A549 (cell line): ENCODE measurements around the gene TRIM2.

Experiments used
- POLR2A ChIP-seq: IDR thresholded peaks from 2 replicates; pipeline ENCODE4 v1.6.1; 2012; ENCODE audit warnings: mild to moderate bottlenecking, low read length
- TF ChIP-seq, protein P1 (sequence below): fragments of 200-600 bp; sonication (generic); IDR thresholded peaks from 2 replicates; pipeline ENCODE4 v1.6.1; 2016; ENCODE audit warnings: antibody characterized with exemption, mild to moderate bottlenecking, moderate library complexity

DNA sequence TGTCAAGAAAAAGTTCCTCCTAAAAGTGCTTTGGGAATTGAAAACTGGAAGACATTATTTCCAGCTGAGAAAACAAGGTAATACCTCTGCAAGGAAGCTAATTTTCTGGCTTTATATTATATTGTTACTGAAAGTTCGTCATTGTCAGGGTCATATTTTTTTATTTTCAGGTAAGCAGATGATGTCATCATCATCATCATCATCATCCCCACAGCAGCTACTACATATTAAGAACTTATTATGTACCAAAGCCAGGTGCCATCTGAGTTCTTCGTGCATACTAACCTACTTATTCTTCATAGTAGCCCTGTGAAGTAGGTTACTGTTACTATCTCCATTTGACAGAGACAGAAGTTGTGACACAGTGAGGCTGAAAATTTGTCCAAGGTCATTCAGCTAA is 87.3 kb downstream of the TRIM2 start:
- TF ChIP-seq, protein P1, sequence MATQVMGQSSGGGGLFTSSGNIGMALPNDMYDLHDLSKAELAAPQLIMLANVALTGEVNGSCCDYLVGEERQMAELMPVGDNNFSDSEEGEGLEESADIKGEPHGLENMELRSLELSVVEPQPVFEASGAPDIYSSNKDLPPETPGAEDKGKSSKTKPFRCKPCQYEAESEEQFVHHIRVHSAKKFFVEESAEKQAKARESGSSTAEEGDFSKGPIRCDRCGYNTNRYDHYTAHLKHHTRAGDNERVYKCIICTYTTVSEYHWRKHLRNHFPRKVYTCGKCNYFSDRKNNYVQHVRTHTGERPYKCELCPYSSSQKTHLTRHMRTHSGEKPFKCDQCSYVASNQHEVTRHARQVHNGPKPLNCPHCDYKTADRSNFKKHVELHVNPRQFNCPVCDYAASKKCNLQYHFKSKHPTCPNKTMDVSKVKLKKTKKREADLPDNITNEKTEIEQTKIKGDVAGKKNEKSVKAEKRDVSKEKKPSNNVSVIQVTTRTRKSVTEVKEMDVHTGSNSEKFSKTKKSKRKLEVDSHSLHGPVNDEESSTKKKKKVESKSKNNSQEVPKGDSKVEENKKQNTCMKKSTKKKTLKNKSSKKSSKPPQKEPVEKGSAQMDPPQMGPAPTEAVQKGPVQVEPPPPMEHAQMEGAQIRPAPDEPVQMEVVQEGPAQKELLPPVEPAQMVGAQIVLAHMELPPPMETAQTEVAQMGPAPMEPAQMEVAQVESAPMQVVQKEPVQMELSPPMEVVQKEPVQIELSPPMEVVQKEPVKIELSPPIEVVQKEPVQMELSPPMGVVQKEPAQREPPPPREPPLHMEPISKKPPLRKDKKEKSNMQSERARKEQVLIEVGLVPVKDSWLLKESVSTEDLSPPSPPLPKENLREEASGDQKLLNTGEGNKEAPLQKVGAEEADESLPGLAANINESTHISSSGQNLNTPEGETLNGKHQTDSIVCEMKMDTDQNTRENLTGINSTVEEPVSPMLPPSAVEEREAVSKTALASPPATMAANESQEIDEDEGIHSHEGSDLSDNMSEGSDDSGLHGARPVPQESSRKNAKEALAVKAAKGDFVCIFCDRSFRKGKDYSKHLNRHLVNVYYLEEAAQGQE = no peak
- no peak for TF ChIP-seq POLR2A
